ENCODE measurements around the gene PTGES.

DNA sequence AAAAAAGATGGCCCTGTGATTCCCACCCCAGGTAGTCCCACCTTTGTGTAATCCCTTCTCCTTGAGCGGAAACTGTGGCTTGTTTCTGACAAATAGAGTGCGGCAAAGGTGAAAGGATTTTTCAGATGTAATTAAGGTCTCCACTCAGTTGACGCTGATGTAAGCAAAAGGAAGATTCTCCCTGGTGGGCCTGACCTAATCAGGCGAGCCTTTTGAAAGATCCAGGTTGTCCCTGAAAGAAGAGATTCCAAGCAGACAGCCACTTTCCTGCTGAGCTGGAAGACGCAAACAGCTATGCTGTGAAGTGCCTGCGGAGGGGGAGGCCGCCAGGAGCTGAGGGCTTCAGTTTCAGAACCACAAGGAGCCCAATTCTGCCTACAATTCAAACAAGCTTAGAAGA, 24.1 kb downstream of the PTGES start:
- TF ChIP-seq, protein P1, sequence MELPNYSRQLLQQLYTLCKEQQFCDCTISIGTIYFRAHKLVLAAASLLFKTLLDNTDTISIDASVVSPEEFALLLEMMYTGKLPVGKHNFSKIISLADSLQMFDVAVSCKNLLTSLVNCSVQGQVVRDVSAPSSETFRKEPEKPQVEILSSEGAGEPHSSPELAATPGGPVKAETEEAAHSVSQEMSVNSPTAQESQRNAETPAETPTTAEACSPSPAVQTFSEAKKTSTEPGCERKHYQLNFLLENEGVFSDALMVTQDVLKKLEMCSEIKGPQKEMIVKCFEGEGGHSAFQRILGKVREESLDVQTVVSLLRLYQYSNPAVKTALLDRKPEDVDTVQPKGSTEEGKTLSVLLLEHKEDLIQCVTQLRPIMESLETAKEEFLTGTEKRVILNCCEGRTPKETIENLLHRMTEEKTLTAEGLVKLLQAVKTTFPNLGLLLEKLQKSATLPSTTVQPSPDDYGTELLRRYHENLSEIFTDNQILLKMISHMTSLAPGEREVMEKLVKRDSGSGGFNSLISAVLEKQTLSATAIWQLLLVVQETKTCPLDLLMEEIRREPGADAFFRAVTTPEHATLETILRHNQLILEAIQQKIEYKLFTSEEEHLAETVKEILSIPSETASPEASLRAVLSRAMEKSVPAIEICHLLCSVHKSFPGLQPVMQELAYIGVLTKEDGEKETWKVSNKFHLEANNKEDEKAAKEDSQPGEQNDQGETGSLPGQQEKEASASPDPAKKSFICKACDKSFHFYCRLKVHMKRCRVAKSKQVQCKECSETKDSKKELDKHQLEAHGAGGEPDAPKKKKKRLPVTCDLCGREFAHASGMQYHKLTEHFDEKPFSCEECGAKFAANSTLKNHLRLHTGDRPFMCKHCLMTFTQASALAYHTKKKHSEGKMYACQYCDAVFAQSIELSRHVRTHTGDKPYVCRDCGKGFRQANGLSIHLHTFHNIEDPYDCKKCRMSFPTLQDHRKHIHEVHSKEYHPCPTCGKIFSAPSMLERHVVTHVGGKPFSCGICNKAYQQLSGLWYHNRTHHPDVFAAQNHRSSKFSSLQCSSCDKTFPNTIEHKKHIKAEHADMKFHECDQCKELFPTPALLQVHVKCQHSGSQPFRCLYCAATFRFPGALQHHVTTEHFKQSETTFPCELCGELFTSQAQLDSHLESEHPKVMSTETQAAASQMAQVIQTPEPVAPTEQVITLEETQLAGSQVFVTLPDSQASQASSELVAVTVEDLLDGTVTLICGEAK (IDR thresholded peaks at IDR 0.05; ENCODE audit: borderline replicate concordance): no peak
- TF ChIP-seq GABPA (IDR thresholded peaks at IDR 0.05; ENCODE audit: low read depth): no peak
- no peak for TF ChIP-seq POLR2A (IDR thresholded peaks at IDR 0.05; ENCODE audit: low read depth, low read length)
- TF ChIP-seq TAF1 (IDR thresholded peaks at IDR 0.05; ENCODE audit: borderline replicate concordance, low read depth, low read length): no peak
- TF ChIP-seq, protein P2, sequence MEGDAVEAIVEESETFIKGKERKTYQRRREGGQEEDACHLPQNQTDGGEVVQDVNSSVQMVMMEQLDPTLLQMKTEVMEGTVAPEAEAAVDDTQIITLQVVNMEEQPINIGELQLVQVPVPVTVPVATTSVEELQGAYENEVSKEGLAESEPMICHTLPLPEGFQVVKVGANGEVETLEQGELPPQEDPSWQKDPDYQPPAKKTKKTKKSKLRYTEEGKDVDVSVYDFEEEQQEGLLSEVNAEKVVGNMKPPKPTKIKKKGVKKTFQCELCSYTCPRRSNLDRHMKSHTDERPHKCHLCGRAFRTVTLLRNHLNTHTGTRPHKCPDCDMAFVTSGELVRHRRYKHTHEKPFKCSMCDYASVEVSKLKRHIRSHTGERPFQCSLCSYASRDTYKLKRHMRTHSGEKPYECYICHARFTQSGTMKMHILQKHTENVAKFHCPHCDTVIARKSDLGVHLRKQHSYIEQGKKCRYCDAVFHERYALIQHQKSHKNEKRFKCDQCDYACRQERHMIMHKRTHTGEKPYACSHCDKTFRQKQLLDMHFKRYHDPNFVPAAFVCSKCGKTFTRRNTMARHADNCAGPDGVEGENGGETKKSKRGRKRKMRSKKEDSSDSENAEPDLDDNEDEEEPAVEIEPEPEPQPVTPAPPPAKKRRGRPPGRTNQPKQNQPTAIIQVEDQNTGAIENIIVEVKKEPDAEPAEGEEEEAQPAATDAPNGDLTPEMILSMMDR (IDR thresholded peaks at IDR 0.05 in 2 of 3, conservative IDR thresholded peaks at IDR 0.05 in 1 of 3; ENCODE audit: control insufficient read depth in 2 of 3, extremely low read depth in 1 of 3, insufficient read depth in 1 of 3, low read depth in 3 of 3, low read length in 3 of 3): no peak
- no peak for TF ChIP-seq YY1 (IDR thresholded peaks at IDR 0.05; ENCODE audit: low read depth, low read length)
- no peak for TF ChIP-seq PAX8 (IDR thresholded peaks at IDR 0.05)
- TF ChIP-seq, protein P3, sequence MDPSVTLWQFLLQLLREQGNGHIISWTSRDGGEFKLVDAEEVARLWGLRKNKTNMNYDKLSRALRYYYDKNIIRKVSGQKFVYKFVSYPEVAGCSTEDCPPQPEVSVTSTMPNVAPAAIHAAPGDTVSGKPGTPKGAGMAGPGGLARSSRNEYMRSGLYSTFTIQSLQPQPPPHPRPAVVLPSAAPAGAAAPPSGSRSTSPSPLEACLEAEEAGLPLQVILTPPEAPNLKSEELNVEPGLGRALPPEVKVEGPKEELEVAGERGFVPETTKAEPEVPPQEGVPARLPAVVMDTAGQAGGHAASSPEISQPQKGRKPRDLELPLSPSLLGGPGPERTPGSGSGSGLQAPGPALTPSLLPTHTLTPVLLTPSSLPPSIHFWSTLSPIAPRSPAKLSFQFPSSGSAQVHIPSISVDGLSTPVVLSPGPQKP (IDR thresholded peaks at IDR 0.05; ENCODE audit: low read depth, low read length): no peak
- TF ChIP-seq HCFC1 (IDR thresholded peaks at IDR 0.05; ENCODE audit: low read length): no peak
- TF ChIP-seq POLR2AphosphoS5 (IDR thresholded peaks at IDR 0.05; ENCODE audit: low read length): no peak
- no peak for TF ChIP-seq ZBED1 (IDR thresholded peaks at IDR 0.05; ENCODE audit: borderline replicate concordance)
- TF ChIP-seq SMC3 (IDR thresholded peaks at IDR 0.05; ENCODE audit: borderline replicate concordance, low read length): no peak
- no peak for TF ChIP-seq RFX5 (IDR thresholded peaks at IDR 0.05; ENCODE audit: low read depth, low read length)
- TF ChIP-seq, protein P4, sequence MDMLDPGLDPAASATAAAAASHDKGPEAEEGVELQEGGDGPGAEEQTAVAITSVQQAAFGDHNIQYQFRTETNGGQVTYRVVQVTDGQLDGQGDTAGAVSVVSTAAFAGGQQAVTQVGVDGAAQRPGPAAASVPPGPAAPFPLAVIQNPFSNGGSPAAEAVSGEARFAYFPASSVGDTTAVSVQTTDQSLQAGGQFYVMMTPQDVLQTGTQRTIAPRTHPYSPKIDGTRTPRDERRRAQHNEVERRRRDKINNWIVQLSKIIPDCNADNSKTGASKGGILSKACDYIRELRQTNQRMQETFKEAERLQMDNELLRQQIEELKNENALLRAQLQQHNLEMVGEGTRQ (IDR thresholded peaks at IDR 0.05; ENCODE audit: borderline replicate concordance, low read depth, low read length): no peak

All from GM12878 (cell line).